ENCODE data around the gene SUCLG2.

GRCh38 chr3:67534594-67534993 lies 119.8 kb downstream of the SUCLG2 start:
- TF ChIP-seq CTCF (IDR thresholded peaks at IDR 0.05; ENCODE audit: insufficient read depth, low read depth, low read length) (no peak), EZH2 (IDR thresholded peaks at IDR 0.05; ENCODE audit: insufficient read depth, low read length) (no peak)
